ENCODE results near the gene RBFOX1.
"Not testable (repeated sequence)": the region's sequence is repeated elsewhere in the genome, so short reads cannot be mapped to it uniquely, and the experiment has no call there.

The RBFOX1 gene

DNA sequence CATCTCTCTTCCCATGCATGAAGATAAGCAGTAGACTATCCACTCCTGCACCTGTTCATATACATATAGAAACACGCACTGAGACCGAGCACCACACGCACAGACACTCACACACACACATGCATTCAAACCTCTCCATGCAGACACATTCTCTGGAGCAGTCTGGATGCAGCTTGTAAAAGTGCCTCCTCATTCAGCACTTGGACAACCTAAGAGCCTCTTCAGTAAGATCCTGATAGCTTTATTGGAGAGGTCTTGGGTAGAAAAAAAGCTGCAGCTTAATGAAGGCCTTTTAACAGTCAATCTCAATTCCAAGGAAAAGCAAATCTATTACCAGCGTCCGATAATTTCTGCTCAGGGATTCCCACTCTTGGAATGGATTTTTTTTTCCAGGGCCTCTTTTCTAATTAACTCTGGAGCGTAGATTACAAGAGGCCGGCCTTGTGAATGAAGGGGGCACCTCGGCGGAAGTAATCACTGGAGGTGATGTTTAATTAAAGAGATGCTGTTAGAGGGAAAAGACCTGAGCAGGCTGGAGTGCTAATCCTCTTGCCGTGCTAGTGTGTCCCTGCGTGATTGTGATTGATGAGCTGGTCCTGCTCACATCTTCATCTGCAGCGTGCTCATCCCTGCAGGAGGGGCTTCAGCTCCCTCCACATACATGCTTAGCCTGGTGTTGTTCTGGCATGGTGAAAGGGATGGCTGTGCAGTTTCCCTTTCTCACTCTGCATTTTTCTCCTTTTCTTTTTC lies 155.1 kb downstream of the RBFOX1 start:
- DNase-seq = no peak

DNA sequence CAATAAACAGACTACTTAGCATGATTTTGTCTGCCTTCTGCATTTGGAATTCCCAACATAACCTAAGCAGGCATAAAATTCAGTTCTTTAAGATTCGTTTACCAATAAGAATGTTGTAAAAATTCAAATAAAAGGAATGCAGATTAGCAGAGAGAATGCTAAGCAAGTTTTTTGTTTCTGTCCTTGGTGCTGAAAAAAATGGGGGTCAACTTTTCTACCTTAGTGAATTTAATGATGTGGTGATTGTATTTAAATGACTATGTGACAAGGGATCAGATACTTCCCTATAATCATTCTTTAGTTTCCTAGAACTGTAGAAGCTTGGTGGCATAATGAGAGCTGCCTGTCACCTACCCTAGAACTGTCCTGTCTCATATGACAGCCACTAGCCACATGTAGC lies 159.5 kb downstream of the RBFOX1 start:
- DNase-seq = no peak

DNA sequence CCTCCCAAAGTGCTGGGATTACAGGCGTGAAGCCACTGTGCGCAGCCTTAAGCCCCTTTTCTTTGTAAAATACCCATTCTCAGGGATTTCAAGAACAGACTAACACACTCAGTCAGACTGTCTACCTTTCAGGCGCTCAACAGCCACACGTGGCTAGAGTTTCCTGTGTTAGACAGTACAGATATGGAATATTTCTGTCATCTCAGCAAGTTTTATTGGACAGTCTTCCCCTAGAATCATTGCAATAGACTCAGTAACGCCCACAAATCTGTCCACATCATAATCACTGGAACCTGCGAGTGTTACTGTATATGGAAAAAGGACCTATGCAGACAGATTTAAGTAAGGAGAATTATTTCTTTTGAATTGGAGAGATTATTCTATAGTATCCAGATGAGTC lies 160.5 kb downstream of the RBFOX1 start:
- no peak for DNase-seq

DNA sequence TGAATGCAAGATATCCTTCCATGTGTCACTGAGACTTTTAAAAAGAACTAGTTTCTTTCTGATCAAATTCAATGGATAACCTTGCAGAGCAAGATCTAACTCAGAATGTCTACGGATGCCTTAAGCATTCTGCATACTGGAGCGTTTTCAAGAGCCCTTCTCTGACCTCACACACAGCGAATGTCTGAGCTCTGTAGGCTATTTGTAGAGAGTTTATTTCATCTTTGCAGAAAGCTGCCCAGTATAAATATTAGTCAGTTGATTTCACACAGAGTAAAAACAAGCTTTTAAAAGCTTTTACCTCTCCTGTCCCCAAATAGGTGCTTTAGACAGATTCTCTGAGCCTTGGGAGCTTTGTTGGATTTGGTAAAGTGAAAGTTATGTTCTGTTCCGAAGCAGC lies 165.0 kb downstream of the RBFOX1 start:
- no peak for DNase-seq

DNA sequence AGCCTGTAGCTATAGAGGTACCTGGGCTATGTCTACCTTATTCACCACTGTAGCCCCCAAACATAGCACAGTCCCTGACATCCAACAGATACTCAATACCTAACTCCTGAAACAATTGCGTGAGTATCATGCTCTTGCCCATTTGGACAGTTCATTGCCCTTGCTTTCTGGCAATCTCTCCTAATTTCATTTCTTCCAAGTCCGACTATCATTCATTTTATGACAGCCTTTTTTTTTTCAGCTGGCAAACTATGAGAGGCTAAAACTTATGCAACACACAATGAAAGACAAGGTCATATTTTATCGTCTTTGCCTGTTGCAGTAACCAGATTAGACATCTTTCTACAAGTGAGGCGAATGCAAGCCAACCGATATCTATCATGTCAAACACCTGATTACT lies 169.2 kb downstream of the RBFOX1 start:
- DNase-seq = no peak

DNA sequence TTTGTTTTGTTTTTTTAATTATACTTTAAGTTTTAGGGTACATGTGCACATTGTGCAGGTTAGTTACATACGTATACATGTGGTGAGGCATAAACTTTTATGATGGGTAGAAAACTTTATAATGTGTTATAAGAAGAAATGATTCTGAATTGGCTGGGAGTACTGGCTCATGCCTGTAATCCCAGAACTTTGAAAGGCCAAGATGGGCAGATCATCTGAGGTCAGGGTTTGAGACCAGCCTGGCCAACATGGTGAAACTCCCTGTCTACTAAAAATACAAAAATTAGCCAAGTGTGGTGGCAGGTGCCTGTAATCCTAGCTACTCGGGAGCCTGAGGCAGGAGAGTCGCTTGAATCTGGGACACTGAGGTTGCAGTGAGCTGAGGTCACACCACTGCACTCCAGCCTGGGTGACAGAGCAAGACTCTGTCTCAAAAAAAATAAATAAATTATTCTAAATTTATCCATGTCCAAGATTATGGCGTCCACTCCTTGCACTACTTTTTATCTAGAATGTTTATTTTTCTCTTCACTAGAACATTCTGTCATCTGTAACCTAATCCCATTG lies 170.0 kb downstream of the RBFOX1 start:
- DNase-seq = not testable (repeated sequence)

DNA sequence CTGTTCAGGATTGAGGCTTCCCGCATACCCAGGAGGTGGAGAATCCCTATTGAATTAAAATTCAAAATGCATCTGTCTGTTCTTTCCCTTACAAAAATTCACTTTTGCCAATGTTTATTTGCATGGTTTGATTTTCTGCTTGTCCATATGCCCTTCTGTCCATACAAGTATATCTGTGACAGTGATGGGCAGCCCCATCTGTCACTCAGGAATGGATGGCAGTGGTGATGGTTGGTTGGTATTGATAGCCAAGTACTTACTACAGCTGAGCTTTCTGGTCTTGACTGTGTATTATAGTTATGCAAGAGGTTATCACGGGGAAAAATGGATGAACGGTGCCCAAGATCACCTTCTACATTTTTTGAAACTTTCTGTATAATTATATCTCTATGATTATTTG lies 171.0 kb downstream of the RBFOX1 start:
- DNase-seq = no peak

DNA sequence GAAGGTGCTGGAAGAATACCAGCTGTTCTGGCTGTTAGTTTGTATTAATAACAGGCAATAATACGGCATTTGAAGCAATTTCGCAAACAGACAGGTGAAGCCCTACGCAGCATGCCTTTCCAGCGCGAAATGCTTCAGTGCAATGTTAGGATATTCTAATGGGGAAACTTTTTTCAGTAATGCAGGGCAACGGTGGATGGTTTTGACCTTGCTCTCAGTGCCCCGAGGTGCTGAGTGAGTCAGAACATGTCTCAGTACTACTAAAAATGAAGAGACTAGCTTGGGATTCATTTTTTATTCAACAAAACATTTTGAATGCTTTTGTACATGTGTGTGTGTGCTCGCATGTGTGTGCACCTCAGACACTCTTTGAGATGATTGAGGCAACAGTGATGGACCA lies 172.2 kb downstream of the RBFOX1 start:
- DNase-seq = no peak

DNA sequence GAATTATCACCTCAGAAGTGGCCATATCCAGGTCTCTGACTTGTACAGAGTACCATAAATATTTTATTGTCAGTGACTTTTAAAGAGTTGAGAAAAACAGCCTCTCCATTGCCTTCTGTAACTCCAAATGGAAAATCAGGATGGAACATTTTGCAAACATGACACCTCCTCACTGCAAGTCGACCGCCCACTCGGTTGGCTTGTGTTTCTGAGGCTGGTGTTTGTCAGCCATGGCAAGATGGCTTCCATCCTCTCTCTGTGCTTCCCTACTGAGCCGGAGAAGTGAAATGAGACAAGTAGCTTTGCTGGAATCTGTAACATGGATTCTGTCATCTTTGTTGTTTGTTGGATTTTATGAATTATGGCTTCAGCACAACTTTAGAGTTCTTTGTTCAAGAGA lies 172.8 kb downstream of the RBFOX1 start:
- DNase-seq = no peak

DNA sequence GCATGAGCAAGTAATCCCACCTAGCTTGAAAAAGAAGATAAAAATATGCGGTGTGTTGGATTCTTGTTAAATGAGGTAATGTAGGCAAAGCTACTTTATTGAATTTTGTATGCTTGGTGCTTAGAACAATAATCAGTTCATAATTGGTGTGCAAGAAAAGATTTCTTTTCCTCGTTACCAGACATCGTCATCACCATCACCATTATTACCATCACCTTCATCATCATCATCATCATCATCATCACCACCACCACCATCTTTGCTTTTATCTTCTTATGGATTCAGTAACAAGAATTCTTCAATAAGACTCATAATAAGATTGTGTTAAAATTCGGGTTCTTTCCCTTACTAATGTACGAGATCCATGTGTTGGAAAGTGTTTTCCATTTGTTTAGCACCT lies 173.7 kb downstream of the RBFOX1 start:
- no peak for DNase-seq

DNA sequence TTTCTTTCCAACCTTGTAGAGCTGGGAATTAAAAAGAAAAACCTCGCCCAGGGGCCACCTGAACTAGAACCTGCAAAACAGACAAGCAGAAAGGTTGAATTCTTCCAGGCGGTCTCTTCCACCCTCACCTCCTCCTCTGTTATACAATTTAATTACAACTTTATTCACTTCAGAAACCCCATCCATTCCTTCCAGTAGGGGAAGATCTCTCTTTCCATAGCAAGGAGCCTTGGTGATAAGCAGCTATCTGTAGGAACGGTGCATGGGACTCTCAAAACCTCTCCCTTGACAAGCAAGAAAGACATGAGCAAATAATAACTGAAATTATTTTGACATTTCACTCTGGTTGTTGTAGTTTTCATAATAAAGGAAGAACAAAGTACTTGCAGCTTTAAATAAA lies 176.0 kb downstream of the RBFOX1 start:
- no peak for DNase-seq

DNA sequence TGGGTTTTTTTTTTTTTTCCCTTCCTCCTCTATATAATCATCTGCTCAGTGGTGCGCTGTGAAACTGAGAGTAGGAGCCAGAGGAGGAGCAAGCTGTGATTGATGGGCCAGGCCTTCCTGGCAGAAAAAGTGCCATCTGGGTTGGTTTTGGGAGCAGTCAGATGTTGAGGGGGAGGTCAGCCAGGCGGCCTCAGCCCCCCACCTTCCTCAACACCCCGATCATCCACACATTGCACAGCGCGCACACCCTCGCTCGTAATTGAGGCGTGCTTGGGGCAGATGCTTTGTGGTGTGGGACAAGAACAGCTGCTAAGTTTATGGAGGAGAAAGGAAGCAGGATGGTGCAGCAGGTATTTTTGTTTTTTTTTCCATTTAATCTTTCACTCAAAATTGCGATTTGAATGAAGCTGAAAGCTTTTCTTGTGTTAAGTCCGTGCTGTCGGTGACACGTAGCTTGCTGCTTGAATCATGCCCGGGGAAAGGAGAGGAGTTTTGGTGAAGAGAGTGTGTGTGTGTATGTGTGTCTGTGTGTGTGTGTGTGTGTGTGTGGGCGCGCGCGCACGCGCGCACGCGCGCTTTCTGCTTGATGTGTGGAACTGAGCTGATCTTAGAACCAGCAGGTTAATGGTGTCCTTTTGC lies 177.4 kb downstream of the RBFOX1 start:
- DNase-seq = no peak

DNA sequence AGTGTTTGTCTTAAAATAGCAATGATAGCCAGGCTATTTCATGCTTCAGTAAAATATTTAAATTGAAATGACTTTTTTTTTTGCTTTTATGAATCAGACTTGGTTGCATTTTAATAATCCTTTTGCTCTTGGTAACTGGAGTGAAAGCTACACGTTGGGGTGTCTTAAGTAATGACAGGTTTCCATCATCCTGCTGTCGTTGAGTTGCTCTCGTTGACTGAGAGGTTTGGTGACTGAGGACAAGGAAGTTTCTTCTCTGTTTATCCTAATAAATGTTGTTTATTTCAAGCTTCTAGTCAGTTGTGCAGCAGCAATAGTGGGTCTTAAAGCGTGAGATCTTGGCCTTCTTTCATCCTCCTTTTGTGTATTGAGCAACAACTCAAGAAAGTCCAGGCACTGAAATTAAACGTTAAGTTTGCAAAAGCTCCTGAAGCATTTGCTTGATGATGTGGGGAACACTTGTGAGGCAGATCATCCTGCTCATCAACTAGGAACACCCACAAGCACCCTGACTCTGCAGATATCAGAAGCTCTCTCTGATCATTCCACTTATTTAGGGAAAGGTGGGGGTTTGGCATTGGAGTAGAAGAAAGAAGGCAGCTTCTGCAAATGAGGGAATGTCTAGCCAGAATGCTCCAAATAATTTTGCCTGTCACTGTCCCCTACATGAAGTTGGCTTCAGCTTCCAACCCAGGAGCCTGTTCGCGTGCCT lies 179.1 kb downstream of the RBFOX1 start:
- DNase-seq = no peak

DNA sequence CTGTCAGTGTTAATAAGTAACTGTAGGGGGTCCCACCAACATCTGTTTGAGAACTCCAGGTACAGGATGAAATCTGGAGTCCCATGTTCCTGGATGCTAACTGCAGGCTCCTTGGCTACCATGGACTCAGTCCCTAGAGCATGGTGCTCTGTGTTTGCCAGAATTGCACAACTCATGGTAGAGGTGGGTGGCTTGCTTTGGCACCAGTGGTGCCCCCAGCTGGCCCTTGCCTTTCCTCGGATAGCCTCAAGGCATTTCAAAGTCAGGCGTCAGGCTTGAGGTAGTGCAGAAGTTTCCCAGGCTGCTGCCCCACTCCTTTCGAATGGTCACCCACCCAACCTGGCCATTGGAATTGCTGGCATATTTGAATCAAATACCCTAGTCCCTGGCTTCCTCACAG lies 179.9 kb downstream of the RBFOX1 start:
- DNase-seq = no peak

DNA sequence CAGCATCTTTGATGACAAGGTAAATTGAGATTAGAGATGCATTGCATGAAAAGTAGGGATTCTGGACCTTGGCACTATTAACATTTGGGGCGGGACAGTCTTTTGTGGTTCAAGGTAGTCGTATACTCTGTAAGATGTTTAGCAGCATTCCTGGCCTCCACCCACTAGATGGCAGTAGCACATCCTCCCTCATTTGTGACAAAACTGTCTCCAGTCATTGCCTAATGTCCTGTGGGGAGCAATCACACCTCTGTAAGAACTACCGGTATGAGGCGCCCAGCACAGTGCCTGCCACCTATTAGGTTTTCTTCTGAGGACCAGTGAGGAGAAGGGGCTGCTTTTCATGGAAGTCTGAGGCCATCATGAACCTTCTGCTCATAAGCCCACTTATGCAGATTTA lies 180.8 kb downstream of the RBFOX1 start:
- DNase-seq = no peak

DNA sequence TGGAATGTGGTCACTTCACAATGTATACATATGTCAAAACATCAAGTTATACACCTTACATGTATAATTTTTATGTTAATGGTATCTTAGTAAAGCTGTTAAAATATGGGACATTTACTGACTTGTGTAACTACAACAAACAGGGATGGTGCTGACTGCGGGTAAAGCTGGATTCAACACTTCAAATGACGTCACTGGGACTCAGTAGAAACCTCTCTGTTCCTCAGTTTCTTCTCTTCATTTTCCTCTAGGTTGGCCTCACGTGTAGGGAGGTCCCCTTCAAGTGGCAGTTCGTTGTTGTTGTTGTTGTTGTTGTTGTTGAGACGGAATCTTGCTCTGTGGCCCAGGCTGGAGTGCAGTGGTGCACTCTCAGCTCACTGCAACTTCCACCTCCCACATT lies 182.9 kb downstream of the RBFOX1 start:
- DNase-seq = no peak

DNA sequence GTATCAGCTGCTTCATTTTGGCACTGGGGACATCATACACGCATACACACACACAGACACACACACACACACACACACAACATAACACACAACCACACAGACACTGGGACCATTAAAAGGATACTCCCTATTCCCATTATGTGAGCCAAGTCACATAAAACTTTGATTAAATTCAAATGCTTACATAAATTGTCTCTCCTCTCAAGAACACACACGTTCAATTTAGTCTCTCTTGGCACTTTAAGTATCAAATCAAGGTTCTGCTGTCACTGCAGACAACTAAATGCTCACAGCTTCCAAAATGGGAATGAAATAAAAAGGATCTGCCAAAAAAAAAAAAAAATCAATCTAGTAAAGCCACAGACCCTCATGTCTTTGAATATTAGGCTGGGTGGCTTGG lies 184.9 kb downstream of the RBFOX1 start:
- DNase-seq = no peak

DNA sequence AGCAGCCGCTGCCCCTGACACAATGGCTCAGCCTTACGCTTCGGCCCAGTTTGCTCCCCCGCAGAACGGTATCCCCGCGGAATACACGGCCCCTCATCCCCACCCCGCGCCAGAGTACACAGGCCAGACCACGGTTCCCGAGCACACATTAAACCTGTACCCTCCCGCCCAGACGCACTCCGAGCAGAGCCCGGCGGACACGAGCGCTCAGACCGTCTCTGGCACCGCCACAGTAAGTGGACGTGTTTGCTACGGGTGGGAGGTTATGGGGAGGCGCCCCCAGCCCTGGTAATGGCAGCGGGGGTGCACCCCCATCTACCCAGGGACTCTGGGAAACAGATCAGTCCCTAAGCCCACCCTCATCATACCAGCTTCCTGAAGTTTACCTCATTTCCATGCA lies 185.5 kb downstream of the RBFOX1 start:
- no peak for DNase-seq

DNA sequence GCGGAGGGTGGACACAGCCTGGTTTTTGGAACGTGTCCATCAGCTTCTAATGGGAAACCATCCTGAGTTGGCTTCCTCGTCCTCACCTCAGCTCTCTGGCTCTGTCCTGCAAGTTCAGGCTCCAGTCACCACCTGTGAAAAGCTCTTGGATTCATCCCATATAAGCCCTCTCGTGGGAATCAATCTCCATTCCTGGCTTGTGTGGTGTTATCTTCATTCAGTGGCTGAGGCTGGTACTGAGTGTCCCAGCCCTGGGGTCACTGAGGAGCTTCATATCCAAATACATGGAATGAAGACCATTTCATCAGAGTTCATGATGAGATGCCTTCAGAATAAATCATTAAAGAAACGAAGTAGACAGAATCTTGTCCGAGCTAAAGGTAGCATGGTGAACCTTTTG lies 189.2 kb downstream of the RBFOX1 start:
- DNase-seq = no peak

DNA sequence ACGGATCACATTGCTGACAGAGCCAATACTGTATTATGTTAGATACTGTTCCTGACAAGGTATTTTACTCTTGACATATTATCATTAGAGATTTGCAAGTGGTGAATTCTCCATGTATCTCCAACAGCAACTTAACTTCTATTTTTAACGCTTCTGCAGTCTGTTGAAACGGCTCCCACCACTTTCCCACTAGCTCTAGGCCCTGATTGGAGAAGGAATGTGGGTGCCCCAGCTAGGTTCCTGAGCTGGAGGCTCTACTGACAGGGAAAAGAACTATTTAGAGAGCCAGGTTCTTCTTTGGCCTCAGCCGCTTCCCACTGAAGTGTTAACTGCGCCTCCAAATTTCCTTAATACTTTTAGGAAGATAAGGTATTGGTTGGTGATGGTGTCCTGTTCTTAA lies 191.8 kb downstream of the RBFOX1 start:
- DNase-seq = no peak

DNA sequence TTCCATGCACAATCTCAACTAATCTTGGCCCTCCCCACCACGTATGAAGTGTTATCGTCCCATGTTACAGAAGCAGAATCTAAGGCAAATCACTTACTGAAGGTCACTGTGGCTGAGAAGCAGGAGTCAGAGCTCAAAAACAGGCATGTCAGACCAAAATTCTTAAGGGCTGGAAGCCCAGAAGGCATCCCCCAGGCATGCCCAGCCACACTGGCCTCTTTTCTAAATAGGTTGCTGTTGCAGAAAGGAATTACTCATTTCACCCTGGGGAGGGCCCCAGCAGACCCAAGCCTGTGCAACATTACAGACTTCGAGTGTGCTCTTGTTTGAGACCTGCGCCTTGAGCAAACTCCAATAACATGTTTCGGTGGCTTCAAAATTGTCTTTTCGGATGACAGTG lies 194.1 kb downstream of the RBFOX1 start:
- DNase-seq = no peak

DNA sequence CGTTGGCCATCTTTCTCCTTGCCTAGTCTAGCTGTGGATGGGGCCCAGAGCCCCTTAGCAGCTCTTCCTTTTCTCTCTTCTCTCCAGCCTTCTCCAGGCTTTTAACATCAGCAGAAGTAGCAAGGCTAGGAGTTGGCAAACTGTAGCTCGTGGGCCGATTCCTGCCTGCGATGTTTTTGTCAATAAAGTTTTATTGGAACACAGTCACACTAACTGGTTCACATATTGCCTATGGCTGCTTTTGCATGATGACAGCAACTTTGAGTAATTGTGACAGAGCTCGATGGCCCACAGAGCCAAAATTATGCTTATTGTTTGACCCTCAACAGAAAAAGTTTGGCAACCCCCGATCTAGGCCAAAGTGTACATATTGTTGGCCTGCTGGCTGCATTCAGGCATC lies 199.9 kb downstream of the RBFOX1 start:
- DNase-seq = no peak

DNA sequence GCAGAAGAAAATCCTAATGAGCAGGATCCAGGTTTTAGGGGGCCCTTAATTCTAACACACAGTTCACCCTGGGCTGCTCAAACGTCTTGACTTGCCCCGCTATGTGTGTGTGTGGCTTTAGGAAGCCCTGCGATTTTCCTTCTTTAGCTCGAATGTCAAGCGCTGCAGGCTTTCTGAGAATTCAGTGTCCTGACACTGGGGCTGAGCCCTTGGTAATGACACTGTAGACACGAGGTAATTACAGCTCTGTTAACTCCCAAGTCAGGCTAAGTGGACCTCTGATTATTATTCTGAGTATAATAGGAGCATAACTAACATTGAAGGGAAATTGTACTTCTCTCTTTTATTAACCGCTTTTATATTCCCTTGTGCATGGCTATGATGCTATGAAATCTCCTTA lies 202.1 kb downstream of the RBFOX1 start:
- DNase-seq = no peak

DNA sequence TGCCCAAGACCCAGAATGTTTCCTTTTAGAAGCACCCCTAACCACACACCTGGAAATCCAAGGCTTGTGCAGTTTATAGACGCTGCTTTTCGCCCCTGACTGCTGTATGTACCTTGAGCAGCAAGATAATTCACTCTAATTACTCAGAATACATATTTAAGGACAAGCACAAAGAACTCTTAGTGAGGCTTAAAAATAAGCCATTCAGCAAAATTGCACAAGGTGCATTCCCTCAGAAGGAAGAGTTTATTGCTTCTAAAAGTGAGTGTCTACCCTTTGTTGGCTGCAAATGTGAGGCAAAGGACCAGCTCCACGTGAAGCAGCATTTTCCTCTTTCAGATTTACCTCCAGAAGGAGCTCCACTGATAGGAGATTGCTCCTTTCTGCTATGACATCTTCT lies 208.4 kb downstream of the RBFOX1 start:
- no peak for DNase-seq

All from cerebellar nuclear complex (tissue), 1 donor.